Mammary epithelial cell (primary cell): ENCODE results near the gene CIZ1.

ENCODE experiments used
- EZH2 ChIP-seq: IDR thresholded peaks from 2 replicates; pipeline ENCODE4 v1.6.1; 2012; ENCODE audit warnings: low read length, inconsistent platforms, borderline replicate concordance
- TF ChIP-seq, protein P1 (sequence below), 2 donors: IDR thresholded peaks in 1 of 2; conservative IDR thresholded peaks in 1 of 2; 2 replicates each; pipeline ENCODE4 v1.5.1; 2011 to 2012; ENCODE audit warnings: inconsistent platforms in 2 of 2, low read length in 2 of 2, mild to moderate bottlenecking in 2 of 2, control low read depth in 1 of 2, low read depth in 1 of 2; ENCODE audit not compliant: insufficient read depth in 1 of 2; ENCODE audit errors: extremely low read depth in 1 of 2

DNA sequence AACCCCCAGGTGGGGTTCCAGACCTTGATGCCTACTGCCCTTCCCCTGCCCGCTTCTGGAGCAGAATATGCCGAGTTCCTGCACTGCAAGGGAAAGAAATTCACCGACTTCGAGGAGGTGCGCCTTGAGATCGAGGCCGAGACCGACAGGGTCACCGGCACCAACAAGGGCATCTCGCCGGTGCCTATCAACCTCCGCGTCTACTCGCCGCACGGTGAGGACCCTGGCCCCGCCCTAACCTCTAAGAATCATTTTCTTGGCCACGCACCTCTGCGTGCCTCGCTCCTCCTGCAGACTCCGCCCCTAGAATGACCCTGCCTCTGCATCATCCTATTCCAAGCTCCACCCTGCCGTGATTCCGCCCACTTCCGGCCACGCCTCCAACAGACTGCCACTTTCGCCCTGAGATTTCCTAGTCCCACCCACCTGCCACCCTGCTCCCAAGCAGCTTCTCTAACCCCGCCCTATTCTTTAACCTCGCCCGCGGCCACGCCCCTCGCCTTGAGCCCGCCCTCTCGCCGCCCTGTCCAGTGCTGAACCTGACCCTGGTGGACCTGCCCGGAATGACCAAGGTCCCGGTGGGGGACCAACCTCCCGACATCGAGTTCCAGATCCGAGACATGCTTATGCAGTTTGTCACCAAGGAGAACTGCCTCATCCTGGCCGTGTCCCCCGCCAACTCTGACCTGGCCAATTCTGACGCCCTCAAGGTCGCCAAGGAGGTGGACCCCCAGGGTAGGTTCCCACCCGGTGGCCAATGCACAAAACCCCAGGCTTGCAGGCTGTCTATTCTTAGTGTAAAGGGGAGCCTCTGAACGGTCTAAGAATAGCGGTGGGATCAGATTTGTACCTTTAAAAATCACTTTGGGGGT is 27.4 kb upstream of the CIZ1 start:
- TF ChIP-seq, protein P1, sequence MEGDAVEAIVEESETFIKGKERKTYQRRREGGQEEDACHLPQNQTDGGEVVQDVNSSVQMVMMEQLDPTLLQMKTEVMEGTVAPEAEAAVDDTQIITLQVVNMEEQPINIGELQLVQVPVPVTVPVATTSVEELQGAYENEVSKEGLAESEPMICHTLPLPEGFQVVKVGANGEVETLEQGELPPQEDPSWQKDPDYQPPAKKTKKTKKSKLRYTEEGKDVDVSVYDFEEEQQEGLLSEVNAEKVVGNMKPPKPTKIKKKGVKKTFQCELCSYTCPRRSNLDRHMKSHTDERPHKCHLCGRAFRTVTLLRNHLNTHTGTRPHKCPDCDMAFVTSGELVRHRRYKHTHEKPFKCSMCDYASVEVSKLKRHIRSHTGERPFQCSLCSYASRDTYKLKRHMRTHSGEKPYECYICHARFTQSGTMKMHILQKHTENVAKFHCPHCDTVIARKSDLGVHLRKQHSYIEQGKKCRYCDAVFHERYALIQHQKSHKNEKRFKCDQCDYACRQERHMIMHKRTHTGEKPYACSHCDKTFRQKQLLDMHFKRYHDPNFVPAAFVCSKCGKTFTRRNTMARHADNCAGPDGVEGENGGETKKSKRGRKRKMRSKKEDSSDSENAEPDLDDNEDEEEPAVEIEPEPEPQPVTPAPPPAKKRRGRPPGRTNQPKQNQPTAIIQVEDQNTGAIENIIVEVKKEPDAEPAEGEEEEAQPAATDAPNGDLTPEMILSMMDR (conservative IDR thresholded peaks at IDR 0.05 in 1 of 2, IDR thresholded peaks at IDR 0.05 in 1 of 2; ENCODE audit: extremely low read depth in 1 of 2, insufficient read depth in 1 of 2, low read depth in 1 of 2, low read length in 2 of 2) = no peak
- TF ChIP-seq EZH2 = no peak
